PC-9 (cell line): Measurements from ENCODE around the gene DDI1. TPM values are rescaled to one million over a fixed set of nuclear protein-coding genes. Genes with fewer than 3 reads are reported as not detected.

Experiments
- BruUV-seq: library from RNA; stranded (reverse); fragments of 400-500 nt; replicated peaks from 2 replicates; lab custom pipeline; 2021; lab: Mats Ljungman, UMichigan
- CTCF ChIA-PET: fragments of 300-600 bp; sonication (Branson Sonifier 250); formaldehyde crosslinking; loops from one replicate; lab custom pipeline; 2022; ENCODE audit warnings: antibody characterized with exemption; lab: Charles Lee
- POLR2A ChIA-PET: fragments of 300-600 bp; sonication (Branson Sonifier 250); formaldehyde crosslinking; loops from one replicate; lab custom pipeline; 2022; ENCODE audit warnings: antibody characterized with exemption; ENCODE audit not compliant: unreplicated experiment; lab: Charles Lee
- DNase-seq, 2 experiments: peaks; one replicate each; pipeline versions ENCODE4 v3.0.0 to v3.0.0-alpha.2; 2015 to 2022; ENCODE audit warnings: mixed read lengths in 1 of 2
- H2AFZ ChIP-seq: fragments of 200-600 bp; sonication (generic); 2 replicates; pipeline ENCODE4 v1.8.1; 2017; ENCODE audit warnings: antibody characterized with exemption
- H3F3A ChIP-seq: fragments of 200-600 bp; sonication (generic); 2 replicates; pipeline ENCODE4 v1.8.1; 2017; ENCODE audit warnings: antibody characterized with exemption, mild to moderate bottlenecking, low read depth; ENCODE audit not compliant: insufficient read depth
- H3K27ac ChIP-seq: fragments of 200-600 bp; sonication (generic); 2 replicates; pipeline ENCODE4 v1.6.1; 2016; ENCODE audit warnings: mixed run types
- H3K27me3 ChIP-seq: fragments of 200-600 bp; sonication (generic); 2 replicates; pipeline ENCODE4 v1.6.1; 2016; ENCODE audit warnings: low read depth, mixed run types; ENCODE audit not compliant: insufficient read depth
- H3K36me3 ChIP-seq: fragments of 200-600 bp; sonication (generic); 2 replicates; pipeline ENCODE4 v1.6.1; 2016; ENCODE audit warnings: low read depth, mixed run types
- H3K4me1 ChIP-seq: fragments of 200-600 bp; sonication (generic); replicated peaks from 2 replicates; pipeline ENCODE4 v1.6.1; 2016; ENCODE audit warnings: mixed run types; ENCODE audit not compliant: insufficient read depth
- H3K4me2 ChIP-seq: fragments of 200-600 bp; sonication (generic); 2 replicates; pipeline ENCODE4 v1.6.1; 2017; ENCODE audit warnings: mixed run types
- H3K4me3 ChIP-seq: fragments of 200-600 bp; sonication (generic); 2 replicates; pipeline ENCODE4 v1.6.1; 2016; ENCODE audit warnings: mixed run types
- H3K79me2 ChIP-seq: fragments of 200-600 bp; sonication (generic); 2 replicates; pipeline ENCODE4 v1.6.1; 2017; ENCODE audit warnings: low read depth, mixed run types
- H3K9me2 ChIP-seq: fragments of 200-600 bp; sonication (generic); 2 replicates; pipeline ENCODE4 v1.8.1; 2017; ENCODE audit warnings: mild to moderate bottlenecking; ENCODE audit not compliant: insufficient read depth
- H3K9me3 ChIP-seq: fragments of 200-600 bp; sonication (generic); 2 replicates; pipeline ENCODE4 v1.8.1; 2016; ENCODE audit warnings: low read depth; ENCODE audit not compliant: insufficient read depth
- H4K20me1 ChIP-seq: fragments of 200-600 bp; sonication (generic); 2 replicates; pipeline ENCODE4 v1.8.1; 2017; ENCODE audit not compliant: insufficient read depth
- CTCF ChIP-seq: fragments of 200-600 bp; sonication (generic); conservative IDR thresholded peaks from 2 replicates; pipeline ENCODE4 v1.6.1; 2017; ENCODE audit warnings: mixed run types, antibody characterized with exemption, mild to moderate bottlenecking, moderate library complexity
- EZH2 ChIP-seq: fragments of 200-600 bp; sonication (generic); IDR thresholded peaks from 2 replicates; pipeline ENCODE4 v1.8.0; 2017; ENCODE audit warnings: antibody characterized with exemption, low read depth
- intact Hi-C: fragments of 100-400 bp; cut with micrococcal nuclease; formaldehyde crosslinking; loops from one replicate; pipeline ENCODE4 v1.10.0; 2022; ENCODE audit not compliant: unreplicated experiment
- total RNA-seq: library from RNA; stranded (reverse); gene quantifications from 2 replicates; pipeline ENCODE4 v1.2.3, GENCODE V29; 2021

The DDI1 gene
- total RNA-seq, 1 experiment from 2014 or later: not detected

GRCh38 chr11:104057908-104058307 is 21.5 kb downstream of the DDI1 start:
- no peaks in the 10 kb centered on the region for H3K9me2 ChIP-seq
- H3K36me3 ChIP-seq: no peaks in the 10 kb centered on the region
- DNase-seq: no peak
- no peaks in the 10 kb centered on the region for H4K20me1 ChIP-seq
- ChIA-PET CTCF (no interaction called here), POLR2A (interaction anchor here (0.6 kb wide), 1 partner anchor 1087 kb away, joined by 6 read pairs; no protein-coding TSS in a partner anchor)
- H3K79me2 ChIP-seq: no peaks in the 10 kb centered on the region
- TF ChIP-seq EZH2: no peak
- no peak for TF ChIP-seq CTCF
- no TSS peak for BruUV-seq
- no peak overlapping the region for H3K4me2 ChIP-seq
- H3K27me3 ChIP-seq: no peaks in the 10 kb centered on the region
- no peaks in the 10 kb centered on the region for H3K9me3 ChIP-seq
- H2AFZ ChIP-seq: no peak overlapping the region
- H3K27ac ChIP-seq: no peak overlapping the region
- intact Hi-C loops: no loop called here
- H3K4me1 ChIP-seq: no peaks in the 10 kb centered on the region
- no peaks in the 10 kb centered on the region for H3F3A ChIP-seq
- no peak overlapping the region for H3K4me3 ChIP-seq

GRCh38 chr11:104058680-104059079 is 22.2 kb downstream of the DDI1 start:
- Histone ChIP-seq H2AFZ (no peak overlapping the region), H3K27ac (no peak overlapping the region), H3K36me3 (no peaks in the 10 kb centered on the region), H3F3A (no peaks in the 10 kb centered on the region), H4K20me1 (no peaks in the 10 kb centered on the region), H3K9me2 (no peaks in the 10 kb centered on the region), H3K27me3 (no peaks in the 10 kb centered on the region), H3K79me2 (no peaks in the 10 kb centered on the region), H3K4me3 (no peak overlapping the region), H3K9me3 (no peaks in the 10 kb centered on the region; the same call in 1 of the 2 replicates), H3K4me1 (no peaks in the 10 kb centered on the region), H3K4me2 (no peak overlapping the region)
- BruUV-seq: no TSS peak
- TF ChIP-seq EZH2 (no peak), CTCF (no peak)
- DNase-seq: no peak
- POLR2A ChIA-PET: no interaction called here
- intact Hi-C loops: no loop called here
- CTCF ChIA-PET: no interaction called here

GRCh38 chr11:104060004-104060794 is 23.8 kb downstream of the DDI1 start:
- Histone ChIP-seq H3K4me2 (no peak overlapping the region), H3F3A (no peaks in the 10 kb centered on the region), H3K4me1 (no peaks in the 10 kb centered on the region), H2AFZ (no peak overlapping the region), H4K20me1 (no peaks in the 10 kb centered on the region), H3K4me3 (no peak overlapping the region), H3K79me2 (no peaks in the 10 kb centered on the region), H3K27ac (no peak overlapping the region), H3K27me3 (no peaks in the 10 kb centered on the region), H3K9me2 (no peaks in the 10 kb centered on the region), H3K36me3 (no peaks in the 10 kb centered on the region), H3K9me3 (no peaks in the 10 kb centered on the region; the same call in 1 of the 2 replicates)
- ChIA-PET CTCF (no interaction called here), POLR2A (no interaction called here)
- no peak for DNase-seq
- intact Hi-C loops: no loop called here
- no TSS peak for BruUV-seq
- TF ChIP-seq EZH2: no peak
- TF ChIP-seq CTCF: no peak
